Activated CD4-positive, alpha-beta T cell treated with anti-CD3 and anti-CD28 coated beads, Interleukin-2, amount 50 U/mL, for 24 hours (primary cell): ENCODE measurements around the gene C14orf119.

ENCODE experiments used
- DNase-seq, 2 donors: peaks; one replicate each; pipeline ENCODE4 v3.0.0-alpha.2; 2020; ENCODE audit warnings: low read depth in 1 of 2, low spot score in 1 of 2

The C14orf119 gene

GRCh38 chr14:23125011-23125410 is 29.7 kb downstream of the C14orf119 start:
- DNase-seq: no peak

- no peak for DNase-seq
These were observed 30.7 kb downstream of the C14orf119 start for GRCh38 chr14:23125933-23126524.

- DNase-seq: no peak
These were observed 31.4 kb downstream of the C14orf119 start for GRCh38 chr14:23126548-23127278.

GRCh38 chr14:23127861-23128260 is 32.6 kb downstream of the C14orf119 start:
- no peak for DNase-seq

GRCh38 chr14:23128969-23129758 is 33.9 kb downstream of the C14orf119 start:
- no peak for DNase-seq

- no peak for DNase-seq
These were observed 34.5 kb downstream of the C14orf119 start for GRCh38 chr14:23129759-23130316.

GRCh38 chr14:23130871-23131270 is 35.6 kb downstream of the C14orf119 start:
- no peak for DNase-seq

GRCh38 chr14:23131482-23131881 is 36.2 kb downstream of the C14orf119 start:
- no peak for DNase-seq

GRCh38 chr14:23132970-23133369 is 37.7 kb downstream of the C14orf119 start:
- no peak for DNase-seq

- DNase-seq: no peak
These were observed 41.3 kb downstream of the C14orf119 start for GRCh38 chr14:23136566-23137133.

GRCh38 chr14:23137192-23137812 is 42.0 kb downstream of the C14orf119 start:
- DNase-seq: no peak

- no peak for DNase-seq
These were observed 42.7 kb downstream of the C14orf119 start for GRCh38 chr14:23137813-23138535.

GRCh38 chr14:23139874-23140273 is 44.6 kb downstream of the C14orf119 start:
- DNase-seq: no peak

GRCh38 chr14:23140371-23140770 is 45.1 kb downstream of the C14orf119 start:
- no peak for DNase-seq

GRCh38 chr14:23141706-23142444 is 46.6 kb downstream of the C14orf119 start:
- DNase-seq: no peak

- no peak for DNase-seq
These were observed 47.5 kb downstream of the C14orf119 start for GRCh38 chr14:23142826-23143225.

- DNase-seq: no peak
These were observed 48.6 kb downstream of the C14orf119 start for GRCh38 chr14:23143911-23144310.

GRCh38 chr14:23145794-23146350 is 50.6 kb downstream of the C14orf119 start:
- no peak for DNase-seq

GRCh38 chr14:23146351-23146910 is 51.1 kb downstream of the C14orf119 start:
- no peak for DNase-seq
